SK-N-SH (cell line): ENCODE results near the gene ACTN2. TPM values are rescaled to one million over a fixed set of nuclear protein-coding genes. Genes with fewer than 3 reads are reported as not detected.

Source experiments
- CTCF ChIA-PET: fragments of 300-600, 350-600 bp; formaldehyde crosslinking; extraction: SDS; loops from one replicate; lab custom pipeline; 2021; lab: Yijun Ruan, JAX
- POLR2A ChIA-PET: fragments of 350-600 bp; sonication (Branson Sonifier 250); formaldehyde crosslinking; extraction: SDS; loops from one replicate; lab custom pipeline; 2020; ENCODE audit warnings: antibody characterized with exemption, inconsistent platforms; lab: Yijun Ruan, JAX
- DNase-seq: peaks from one replicate; pipeline ENCODE4 v3.0.0; 2012
- H2AFZ ChIP-seq: fragments of 200-600 bp; sonication (generic); 2 replicates; pipeline ENCODE4 v1.8.1; 2016; ENCODE audit warnings: antibody characterized with exemption, mild to moderate bottlenecking, low read depth
- H3F3A ChIP-seq: fragments of 200-600 bp; sonication (generic); replicated peaks from 2 replicates; pipeline ENCODE3; 2016; ENCODE audit warnings: antibody characterized with exemption, mild to moderate bottlenecking; ENCODE audit not compliant: insufficient read depth
- H3K27ac ChIP-seq, 2 experiments: fragments of 200-500 bp in 1 of 2; fragments of 200-600 bp in 1 of 2; sonication (Bioruptor generic) in 1 of 2; sonication (generic), shearing (Covaris generic) in 1 of 2; 2 replicates each; pipeline versions ENCODE4 v1.5.1 to v1.6.1; 2014 to 2016; ENCODE audit warnings: low read depth in 2 of 2, inconsistent platforms in 1 of 2, low read length in 1 of 2, mild to moderate bottlenecking in 1 of 2, mixed read lengths in 1 of 2
- H3K27me3 ChIP-seq: fragments of 200-600 bp; sonication (generic), shearing (Covaris generic); 2 replicates; pipeline ENCODE4 v1.6.1; 2016; ENCODE audit warnings: mixed run types; ENCODE audit not compliant: insufficient read depth
- H3K36me3 ChIP-seq, 2 experiments: fragments of 200-500 bp in 1 of 2; fragments of 200-600 bp in 1 of 2; sonication (Bioruptor generic) in 1 of 2; sonication (generic) in 1 of 2; replicated peaks in 1 of 2; 2 replicates each; pipeline versions ENCODE3 to v1.5.1; 2014 to 2016; ENCODE audit warnings: low read length in 1 of 2, mild to moderate bottlenecking in 1 of 2; ENCODE audit not compliant: insufficient read depth in 2 of 2, control insufficient read depth in 1 of 2
- H3K4me1 ChIP-seq, 2 experiments: fragments of 200-500 bp in 1 of 2; fragments of 200-600 bp in 1 of 2; sonication (Bioruptor generic) in 1 of 2; sonication (generic), shearing (Covaris generic) in 1 of 2; 2 replicates each; pipeline versions ENCODE4 v1.5.1 to v1.6.1; 2014 to 2016; ENCODE audit warnings: low read depth in 1 of 2, low read length in 1 of 2, mixed run types in 1 of 2; ENCODE audit not compliant: insufficient read depth in 2 of 2, control insufficient read depth in 1 of 2
- H3K4me2 ChIP-seq: fragments of 200-600 bp; sonication (generic), shearing (Covaris generic); 2 replicates; pipeline ENCODE4 v1.6.1; 2017; ENCODE audit warnings: mixed run types
- H3K4me3 ChIP-seq, 2 experiments: fragments of 200-500 bp in 1 of 2; fragments of 200-600 bp in 1 of 2; sonication (Bioruptor generic) in 1 of 2; sonication (generic), shearing (Covaris generic) in 1 of 2; 2 replicates each; pipeline versions ENCODE4 v1.5.1 to v1.8.1; 2014 to 2016; ENCODE audit warnings: low read depth in 2 of 2, inconsistent platforms in 1 of 2, low read length in 1 of 2, mild to moderate bottlenecking in 1 of 2, mixed read lengths in 1 of 2, moderate library complexity in 1 of 2
- H3K79me2 ChIP-seq: fragments of 200-600 bp; sonication (generic); 2 replicates; pipeline ENCODE4 v1.8.1; 2017; ENCODE audit warnings: mild to moderate bottlenecking; ENCODE audit not compliant: insufficient read depth
- H3K9ac ChIP-seq: fragments of 200-600 bp; sonication (generic); 2 replicates; pipeline ENCODE4 v1.6.1; 2017; ENCODE audit warnings: mixed run types
- H3K9me2 ChIP-seq: fragments of 200-600 bp; sonication (generic); 2 replicates; pipeline ENCODE4 v1.6.1; 2017; ENCODE audit warnings: mixed run types
- H3K9me3 ChIP-seq: fragments of 200-600 bp; sonication (generic); 2 replicates; pipeline ENCODE4 v1.6.1; 2017; ENCODE audit warnings: mixed run types, mild to moderate bottlenecking, moderate library complexity
- H4K20me1 ChIP-seq: fragments of 200-600 bp; sonication (generic); 2 replicates; pipeline ENCODE4 v1.6.1; 2017; ENCODE audit warnings: mild to moderate bottlenecking, mixed run types; ENCODE audit not compliant: insufficient read depth
- CHD2 ChIP-seq: fragments of 150-350 bp; IDR thresholded peaks from 2 replicates; pipeline ENCODE4 v1.6.1; 2018; ENCODE audit warnings: low read length; ENCODE audit not compliant: partially characterized antibody
- CTCF ChIP-seq: fragments of 200-600 bp; sonication (generic); IDR thresholded peaks from 2 replicates; pipeline ENCODE4 v1.6.1; 2017; ENCODE audit warnings: antibody characterized with exemption, mild to moderate bottlenecking, moderate library complexity
- EP300 ChIP-seq, 2 experiments: IDR thresholded peaks; 2 replicates each; pipeline versions ENCODE4 v1.4.0 to v1.6.1; 2012; ENCODE audit warnings: borderline replicate concordance in 1 of 2, low read depth in 1 of 2, low read length in 1 of 2
- EZH2phosphoT487 ChIP-seq: fragments of 200-600 bp; sonication (generic); IDR thresholded peaks from 2 replicates; pipeline ENCODE4 v1.6.1; 2017; ENCODE audit warnings: low read depth, mixed run types, mild to moderate bottlenecking, antibody characterized with exemption, moderate library complexity, borderline replicate concordance
- FOXJ3 ChIP-seq: sonication (generic); formaldehyde crosslinking; IDR thresholded peaks from 2 replicates; pipeline ENCODE4 v1.5.1; 2020; ENCODE audit warnings: mild to moderate bottlenecking, missing genetic modification reagents
- IRF3 ChIP-seq: fragments of 150-350 bp; IDR thresholded peaks from 2 replicates; pipeline ENCODE4 v1.6.1; 2016; ENCODE audit warnings: mild to moderate bottlenecking, low read depth, low read length
- JUND ChIP-seq: IDR thresholded peaks from 2 replicates; pipeline ENCODE4 v1.4.0; 2012
- MEF2A ChIP-seq: IDR thresholded peaks from 2 replicates; pipeline ENCODE4 v1.4.0; 2012; ENCODE audit warnings: low read depth, borderline replicate concordance
- NRF1 ChIP-seq: IDR thresholded peaks from 2 replicates; pipeline ENCODE4 v1.6.1; 2012; ENCODE audit warnings: low read depth, mild to moderate bottlenecking, low read length
- PBX3 ChIP-seq: IDR thresholded peaks from 2 replicates; pipeline ENCODE4; 2012
- RAD21 ChIP-seq: IDR thresholded peaks from 2 replicates; pipeline ENCODE4 v1.6.1; 2012; ENCODE audit warnings: mild to moderate bottlenecking, low read length
- RFX5 ChIP-seq: IDR thresholded peaks from 2 replicates; pipeline ENCODE4 v1.6.1; 2012; ENCODE audit warnings: mild to moderate bottlenecking, improper control_type of control experiment, low read length
- SMC3 ChIP-seq: IDR thresholded peaks from 2 replicates; pipeline ENCODE4 v1.6.1; 2012; ENCODE audit warnings: low read depth, low read length, improper control_type of control experiment
- TEAD4 ChIP-seq: IDR thresholded peaks from 2 replicates; pipeline ENCODE4 v1.4.0; 2012; ENCODE audit warnings: mild to moderate bottlenecking, borderline replicate concordance; ENCODE audit not compliant: insufficient read depth
- WGBS: methylation state at CpG from one replicate; pipeline ENCODE4 v1.1.6; 2017; ENCODE audit warnings: low lambda C conversion rate; 5-methylcytosine and 5-hydroxymethylcytosine counted together
- polyA plus RNA-seq, 3 experiments: library from polyadenylated mRNA; depleted of rRNA; stranded (reverse); fragments of >200 nt; gene quantifications; 2 replicates each; pipeline ENCODE4 v1.2.3, GENCODE V29; 2012

The ACTN2 gene
- polyA plus RNA-seq, 1 of the 3 experiments (the other 2 are of a cell fraction): 0.15 TPM

- H3K36me3 ChIP-seq: peaks cover 0 to 24% of the 10 kb centered on the region in 2 experiments
- H3K9ac ChIP-seq: no peak overlapping the region
- no peak for DNase-seq
- H3K4me1 ChIP-seq: peaks cover 0 to 3% of the 10 kb centered on the region in 2 experiments; a peak in 2 of 4 replicates
- no peak overlapping the region for H2AFZ ChIP-seq
- CTCF ChIA-PET: interaction anchor here (1.0 kb wide), 1 partner anchor 42 kb away, joined by 5 read pairs; no protein-coding TSS in a partner anchor
- peaks cover 85% of the 10 kb centered on the region for H3K79me2 ChIP-seq
- no peak overlapping the region for H3K27ac ChIP-seq
- peaks cover 3% of the 10 kb centered on the region for H3F3A ChIP-seq
- H3K4me2 ChIP-seq: no peak overlapping the region
- H3K9me2 ChIP-seq: no peaks in the 10 kb centered on the region
- no peaks in the 10 kb centered on the region for H4K20me1 ChIP-seq
- H3K9me3 ChIP-seq: no peaks in the 10 kb centered on the region
- no peak for TF ChIP-seq EP300 (IDR thresholded peaks at IDR 0.05; ENCODE audit: borderline replicate concordance in 1 of 2, low read depth in 1 of 2, low read length in 1 of 2)
- no peak for TF ChIP-seq TEAD4
- TF ChIP-seq SMC3: no peak
- TF ChIP-seq FOXJ3: no peak
- TF ChIP-seq PBX3: no peak
- no peak for TF ChIP-seq JUND
- TF ChIP-seq IRF3: no peak
- TF ChIP-seq RAD21: no peak
- TF ChIP-seq CTCF: no peak
- TF ChIP-seq MEF2A: no peak
- TF ChIP-seq EZH2phosphoT487: no peak
- H3K27me3 ChIP-seq: no peaks in the 10 kb centered on the region
- POLR2A ChIA-PET: no interaction called here
- H3K4me3 ChIP-seq: no peak overlapping the region
Measured at GRCh38 chr1:236800623-236801022, 114.3 kb downstream of the ACTN2 start.

GRCh38 chr1:236802264-236802663 lies 116.0 kb downstream of the ACTN2 start:
- Histone ChIP-seq H3K9me2 (no peaks in the 10 kb centered on the region), H3F3A (peaks cover 3% of the 10 kb centered on the region), H4K20me1 (no peaks in the 10 kb centered on the region), H3K79me2 (peaks cover 76% of the 10 kb centered on the region), H3K4me3 (no peak overlapping the region), H3K27me3 (no peaks in the 10 kb centered on the region), H3K4me2 (no peak overlapping the region), H3K9me3 (no peaks in the 10 kb centered on the region), H2AFZ (no peak overlapping the region), H3K27ac (no peak overlapping the region), H3K36me3 (peaks cover 7 to 24% of the 10 kb centered on the region in 2 experiments), H3K4me1 (no peaks in the 10 kb centered on the region; a peak in 2 of 4 replicates), H3K9ac (no peak overlapping the region)
- POLR2A ChIA-PET: no interaction called here
- CTCF ChIA-PET: interaction anchor here (1.3 kb wide), 1 partner anchor 43 kb away, joined by 3 read pairs; no protein-coding TSS in a partner anchor
- WGBS: 84% methylated on average over 3 of the region's 3 CpGs
- TF ChIP-seq RFX5 (no peak), FOXJ3 (no peak), TEAD4 (no peak), CHD2 (no peak), SMC3 (no peak), NRF1 (no peak)
- DNase-seq: no peak
